GM20431 (cell line): ENCODE results near the gene KCNAB3.

Source experiments
- in situ Hi-C: fragments of 300-500 bp; cut with MseI, MboI; formaldehyde crosslinking; loops from one replicate; pipeline ENCODE4 v1.15.0; 2020; ENCODE audit warnings: low sequenced_read_pairs; ENCODE audit not compliant: unreplicated experiment

KCNAB3 gene

GRCh38 chr17:7910711-7911110 is 18.9 kb downstream of the KCNAB3 start:
- in situ Hi-C loops = loop anchor here (10.0 kb wide), 1 partner anchor 74 kb away; no protein-coding TSS in a partner anchor

- in situ Hi-C loops = loop anchor here (10.0 kb wide), 1 partner anchor 75 kb away; no protein-coding TSS in a partner anchor
Observed at GRCh38 chr17:7910281-7910680, 19.4 kb downstream of the KCNAB3 start.

- in situ Hi-C loops = no loop called here
Observed at GRCh38 chr17:7909089-7909488, 20.6 kb downstream of the KCNAB3 start.

- in situ Hi-C loops = no loop called here
Observed at GRCh38 chr17:7903154-7904103, 26.2 kb downstream of the KCNAB3 start.

- in situ Hi-C loops = no loop called here
Observed at GRCh38 chr17:7897773-7898172, 31.9 kb downstream of the KCNAB3 start.

GRCh38 chr17:7897090-7897489 is 32.6 kb downstream of the KCNAB3 start:
- in situ Hi-C loops = no loop called here

GRCh38 chr17:7894866-7895265 is 34.8 kb downstream of the KCNAB3 start:
- in situ Hi-C loops = no loop called here

- in situ Hi-C loops = no loop called here
Observed at GRCh38 chr17:7894226-7894625, 35.4 kb downstream of the KCNAB3 start.

GRCh38 chr17:7893187-7893880 is 36.3 kb downstream of the KCNAB3 start:
- in situ Hi-C loops = no loop called here

- in situ Hi-C loops = no loop called here
Observed at GRCh38 chr17:7889166-7889955, 40.3 kb downstream of the KCNAB3 start.

- in situ Hi-C loops = no loop called here
Observed at GRCh38 chr17:7888184-7888920, 41.3 kb downstream of the KCNAB3 start, which contains the start of gene CHD3. Gene CHD3 (plus strand): TSS chr17:7888789. CDS start chr17:7889001, 212 bp downstream.

- in situ Hi-C loops = no loop called here
Observed at GRCh38 chr17:7887482-7888183, 42.0 kb downstream of the KCNAB3 start.

GRCh38 chr17:7887038-7887481 is 42.6 kb downstream of the KCNAB3 start:
- in situ Hi-C loops = no loop called here

- in situ Hi-C loops = no loop called here
Observed at GRCh38 chr17:7886227-7887037, 43.2 kb downstream of the KCNAB3 start.

- in situ Hi-C loops = no loop called here
Observed at GRCh38 chr17:7885367-7886226, 44.1 kb downstream of the KCNAB3 start.

- in situ Hi-C loops = no loop called here
Observed at GRCh38 chr17:7884581-7885366, 44.9 kb downstream of the KCNAB3 start.
